Measurements from ENCODE around the gene CSF2.
"Not testable (repeated sequence)": the region's sequence is repeated elsewhere in the genome, so short reads cannot be mapped to it uniquely, and the experiment has no call there.

Gene CSF2

GRCh38 chr5:132108957-132109356 lies 35.4 kb downstream of the CSF2 start:
- not testable (repeated sequence) for DNase-seq (ENCODE audit: low read depth in 2 of 2)

GRCh38 chr5:132109494-132110053 lies 36.0 kb downstream of the CSF2 start:
- DNase-seq (ENCODE audit: low read depth in 2 of 2) = no peak

DNA sequence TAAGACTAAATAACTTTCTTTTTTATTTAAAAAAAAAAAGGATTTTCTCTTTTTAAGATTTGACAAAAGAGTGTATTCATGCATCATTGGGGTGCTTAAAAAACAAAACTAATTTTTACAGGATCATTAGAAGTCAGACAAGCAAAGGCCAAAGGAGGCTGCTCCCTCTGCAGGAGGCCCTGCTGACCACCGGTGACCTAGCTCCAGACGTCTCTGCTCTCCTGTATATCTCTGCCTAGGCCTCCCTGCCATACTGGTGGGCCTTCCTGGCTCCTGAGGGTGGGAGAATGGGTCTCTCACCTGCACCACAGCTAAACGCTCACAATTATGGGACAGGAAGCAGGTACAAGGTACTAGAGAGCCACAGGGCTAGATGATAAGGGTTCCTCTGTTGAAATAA lies 36.6 kb downstream of the CSF2 start:
- no peak for DNase-seq (ENCODE audit: low read depth in 2 of 2)

DNA sequence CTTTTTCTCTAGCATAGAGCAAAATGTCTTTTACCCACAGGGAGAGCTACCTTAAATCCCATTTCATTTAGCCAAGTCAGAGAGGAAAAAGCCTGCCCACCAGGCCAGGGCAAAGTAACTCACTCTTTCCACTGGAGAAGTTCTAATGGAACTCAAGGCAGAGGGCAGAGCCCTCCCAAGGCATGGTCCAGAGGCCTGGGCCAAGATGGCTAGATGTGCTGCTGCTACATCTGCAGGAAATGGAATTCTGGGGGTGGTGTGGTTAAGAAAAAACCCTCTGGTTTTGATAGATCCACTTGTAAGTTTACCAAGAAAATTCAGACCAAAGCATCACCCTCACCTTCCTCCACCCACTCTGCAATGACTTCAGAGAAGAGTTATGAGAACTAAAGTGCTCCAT lies 37.3 kb downstream of the CSF2 start:
- DNase-seq (ENCODE audit: low read depth in 2 of 2) = no peak

- no peak for DNase-seq (ENCODE audit: low read depth in 2 of 2)
Observed at GRCh38 chr5:132112111-132112510, 38.5 kb downstream of the CSF2 start.

DNA sequence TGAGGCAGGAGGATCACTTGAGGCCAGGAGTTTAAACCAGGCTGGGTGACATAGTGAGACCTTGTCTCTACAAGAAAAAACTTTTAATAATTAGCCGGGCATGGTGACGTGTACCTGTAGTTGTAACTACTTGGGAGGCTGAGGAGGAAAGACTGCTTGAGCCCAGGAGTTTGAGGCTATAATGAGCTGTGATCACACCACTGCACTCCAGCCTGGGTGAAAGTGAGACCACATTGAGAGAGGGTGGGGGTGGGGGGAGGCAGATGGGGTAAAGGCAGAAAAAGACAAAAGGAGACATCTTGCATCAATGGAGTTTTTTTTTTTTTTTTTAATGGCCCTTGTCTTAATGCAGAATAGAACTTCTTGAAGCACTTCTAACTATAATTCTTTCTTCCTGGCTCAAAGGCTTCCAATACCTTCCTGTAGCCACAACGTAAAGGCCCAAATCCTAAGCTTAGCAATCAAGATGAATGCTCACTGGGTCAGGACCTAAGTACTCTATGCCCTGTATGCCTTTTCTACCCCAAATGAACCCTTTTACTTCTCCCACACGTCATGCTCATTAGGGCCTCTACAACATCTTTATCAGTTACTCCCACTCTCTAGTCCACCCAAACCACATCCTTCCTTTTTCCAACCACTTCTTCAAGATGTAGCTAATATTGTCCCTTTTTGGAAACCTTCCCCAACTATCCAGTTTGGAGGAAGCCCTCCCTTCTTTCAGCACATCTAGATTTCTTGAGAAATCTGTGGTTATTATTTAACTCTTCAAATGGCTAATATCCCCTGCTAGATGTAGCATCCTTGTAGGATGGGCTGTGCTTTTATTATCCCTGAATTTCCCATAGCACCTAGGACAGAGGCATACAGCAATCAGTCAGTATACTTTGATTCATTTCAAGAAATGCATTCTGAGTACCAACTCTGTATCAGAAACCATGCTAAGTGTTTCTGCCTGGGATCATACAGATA lies 40.8 kb downstream of the CSF2 start:
- no peak for DNase-seq (ENCODE audit: low read depth in 2 of 2)

GRCh38 chr5:132115375-132115774 lies 41.8 kb downstream of the CSF2 start:
- DNase-seq (ENCODE audit: low read depth in 2 of 2) = no peak

DNA sequence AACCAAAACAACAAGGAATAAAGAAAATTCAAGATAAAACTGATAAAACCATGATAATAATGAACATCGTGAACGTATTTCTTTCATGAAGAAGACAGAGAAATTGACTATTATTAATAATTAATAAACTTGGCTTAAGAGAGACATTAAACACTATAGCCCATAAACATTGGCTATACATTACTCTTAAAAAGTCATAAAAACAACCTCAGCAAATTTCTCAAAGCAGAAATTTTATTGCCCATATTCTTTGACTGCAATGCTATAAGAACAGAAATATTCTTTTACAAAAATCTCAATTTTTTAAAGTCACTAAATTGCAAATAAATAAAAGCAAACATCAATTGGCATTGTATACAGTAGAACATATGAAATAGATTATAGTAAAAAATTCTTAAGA lies 42.5 kb downstream of the CSF2 start:
- no peak for DNase-seq (ENCODE audit: low read depth in 2 of 2)

DNA sequence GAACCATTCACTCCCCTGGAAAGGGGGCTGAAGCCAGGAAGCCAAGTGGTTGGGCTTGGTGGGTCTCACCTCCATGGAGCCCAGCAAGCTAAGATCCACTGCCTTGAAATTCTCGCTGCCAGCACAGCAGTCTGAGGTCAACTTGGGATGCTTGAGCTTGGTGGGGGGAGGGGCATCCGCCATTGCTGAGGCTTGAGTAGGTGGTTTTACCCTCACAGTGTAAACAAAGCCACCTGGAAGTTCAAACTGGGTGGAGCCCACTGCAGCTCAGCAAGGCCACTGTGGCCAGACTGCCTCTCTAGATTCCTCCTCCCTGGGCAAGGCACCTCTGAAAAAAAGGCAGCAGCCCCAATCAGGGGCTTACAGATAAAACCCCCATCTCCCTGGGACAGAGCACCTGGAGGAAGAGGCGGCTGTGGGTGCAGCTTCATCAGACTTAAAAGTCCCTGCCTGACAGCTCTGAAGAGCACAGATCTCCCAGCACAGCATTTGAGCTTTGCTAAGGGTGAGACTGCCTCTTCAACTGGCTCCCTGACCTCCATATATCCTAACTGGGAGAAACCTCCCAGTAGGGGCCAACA lies 43.4 kb downstream of the CSF2 start:
- DNase-seq (ENCODE audit: low read depth in 2 of 2) = not testable (repeated sequence)

- DNase-seq (ENCODE audit: low read depth in 2 of 2) = not testable (repeated sequence)
Observed at GRCh38 chr5:132120717-132121116, 47.1 kb downstream of the CSF2 start.

DNA sequence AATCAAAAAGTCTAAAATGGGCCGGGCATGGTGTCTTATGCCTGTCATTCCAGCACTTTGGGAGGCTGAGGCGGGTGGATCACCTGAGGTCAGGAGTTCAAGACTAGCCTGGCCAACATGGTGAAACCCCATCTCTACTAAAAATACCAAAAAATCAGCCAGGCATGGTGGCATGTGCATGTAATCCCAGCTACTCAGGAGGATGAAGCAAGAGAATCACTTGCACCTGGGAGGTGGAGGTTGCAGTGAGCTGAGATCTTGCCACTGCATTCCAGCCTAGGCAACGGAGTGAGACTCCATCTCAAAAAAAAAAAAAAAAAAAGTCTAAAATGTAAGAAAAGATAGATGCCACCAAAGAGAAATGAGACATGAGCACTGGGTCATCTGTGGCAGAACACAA lies 49.4 kb downstream of the CSF2 start:
- not testable (repeated sequence) for DNase-seq (ENCODE audit: low read depth in 2 of 2)

DNA sequence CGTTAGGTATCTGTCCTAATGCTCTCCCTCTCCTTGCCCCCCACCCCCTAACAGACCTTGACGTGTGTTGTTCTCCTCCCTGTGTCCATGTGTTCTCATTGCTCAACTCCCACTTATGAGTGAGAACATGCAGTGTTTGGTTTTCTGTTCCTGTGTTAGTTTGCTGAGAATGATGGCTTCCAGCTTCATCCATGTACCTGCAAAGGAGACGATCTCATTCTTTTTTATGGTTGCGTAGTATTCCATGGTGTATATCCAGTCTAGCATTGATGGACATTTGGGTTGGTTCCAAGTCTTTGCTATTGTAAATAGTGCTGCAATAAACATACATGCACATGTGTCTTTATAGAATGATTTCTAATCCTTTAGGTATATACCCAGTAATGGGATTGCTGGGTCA lies 50.0 kb downstream of the CSF2 start:
- DNase-seq (ENCODE audit: low read depth in 2 of 2) = not testable (repeated sequence)
